ENCODE measurements around the gene EFTUD2. TPM values are rescaled to one million over a fixed set of nuclear protein-coding genes. Genes with fewer than 3 reads are reported as not detected.

The EFTUD2 gene
- total and polyA plus RNA-seq, 2 of the 8 experiments (the other 6 are each of a cell fraction or from before 2014, with no cell fraction given): 118 to 195 TPM

- no peak overlapping the region for H4K8ac ChIP-seq (ENCODE audit: extremely low read depth, insufficient read depth, low read length)
- H4K5ac ChIP-seq (ENCODE audit: insufficient read length, low read depth, low read length): no peak overlapping the region
- no peak overlapping the region for H3K4me2 ChIP-seq (ENCODE audit: insufficient read depth in 1 of 2, low read depth in 2 of 2, low read length in 2 of 2)
- H3K14ac ChIP-seq (ENCODE audit: insufficient read length): no peak overlapping the region
- no peak overlapping the region for H3K9ac ChIP-seq (replicated peaks in 1 of 4; ENCODE audit: extremely low read depth in 1 of 4, low read depth in 3 of 4, low read length in 3 of 4)
- H2AFZ ChIP-seq (ENCODE audit: low read length): no peak overlapping the region
- H3K23ac ChIP-seq (ENCODE audit: insufficient read length): no peak overlapping the region
- peaks cover 0 to 3% (median 3%) of the 10 kb centered on the region in 4 experiments; a peak in 2 of 7 replicates for H3K4me1 ChIP-seq (replicated peaks in 1 of 4; ENCODE audit: control insufficient read depth in 3 of 4, insufficient read depth in 4 of 4, low read length in 3 of 4)
- TF ChIP-seq SP2 (IDR thresholded peaks at IDR 0.05; ENCODE audit: low read length) (no peak), BRCA1 (IDR thresholded peaks at IDR 0.05; ENCODE audit: low read depth, low read length) (no peak), POLR2AphosphoS5 (IDR thresholded peaks at IDR 0.05; ENCODE audit: low read depth, low read length) (no peak), NRF1 (IDR thresholded peaks at IDR 0.05; ENCODE audit: low read depth, low read length) (no peak), CBX5 (IDR thresholded peaks at IDR 0.05; ENCODE audit: low read depth, low read length) (no peak), TAF7 (optimal IDR thresholded peaks at IDR 0.05; ENCODE audit: borderline replicate concordance, low read depth, low read length) (no peak), ATF3 (IDR thresholded peaks at IDR 0.05; ENCODE audit: insufficient read depth, low read depth, low read length) (no peak), RAD21 (IDR thresholded peaks at IDR 0.05 in 1 of 2, conservative IDR thresholded peaks at IDR 0.05 in 1 of 2; ENCODE audit: low read depth in 2 of 2, low read length in 2 of 2) (no peak), KDM5A (IDR thresholded peaks at IDR 0.05; ENCODE audit: low read length) (no peak), BCL11A (IDR thresholded peaks at IDR 0.05; ENCODE audit: low read depth in 2 of 2, low read length in 2 of 2) (no peak), RXRA (IDR thresholded peaks at IDR 0.05; ENCODE audit: insufficient read depth, low read depth, low read length) (no peak), CREB1 (IDR thresholded peaks at IDR 0.05) (no peak), JUN (IDR thresholded peaks at IDR 0.05; ENCODE audit: low read depth, low read length) (no peak)
- H3K27ac ChIP-seq (ENCODE audit: low read depth, low read length): no peak overlapping the region
- H2BK5ac ChIP-seq (ENCODE audit: low read depth, low read length): no peak overlapping the region
- H3K79me1 ChIP-seq (ENCODE audit: low read depth, low read length): 0 out of 2 replicates have a peak, but pooled peaks cover 2% of the 10 kb centered on the region
- no peak overlapping the region for H3K4me3 ChIP-seq (ENCODE audit: extremely low read depth in 1 of 4, insufficient read depth in 2 of 4, low read depth in 3 of 4, low read length in 4 of 4)
- H3K23me2 ChIP-seq (ENCODE audit: low read depth, low read length): peaks cover 4% of the 10 kb centered on the region; the same call in 1 of the 2 replicates
- no peak overlapping the region for H2BK12ac ChIP-seq (ENCODE audit: low read depth, low read length)
- H2BK15ac ChIP-seq (ENCODE audit: low read length): no peak overlapping the region
- DNase-seq (ENCODE audit: low read depth in 1 of 2, low spot score in 2 of 2): no peak
- H2BK20ac ChIP-seq (ENCODE audit: low read length): no peak overlapping the region
- H2AK5ac ChIP-seq (ENCODE audit: low read depth, low read length): no peak overlapping the region
- H3K4ac ChIP-seq (replicated peaks; ENCODE audit: insufficient read length, low read depth, low read length): no peak overlapping the region
- no peak overlapping the region for H3K18ac ChIP-seq (ENCODE audit: extremely low read depth, low read length)
- H2BK120ac ChIP-seq (replicated peaks; ENCODE audit: low read depth, low read length): no peak overlapping the region
- no peaks in the 10 kb centered on the region for H4K20me1 ChIP-seq (replicated peaks in 1 of 2; ENCODE audit: control insufficient read depth in 1 of 2, insufficient read depth in 2 of 2, low read length in 2 of 2)
- ChIA-PET POLR2A (ENCODE audit: partially characterized antibody) (interaction anchor here (3.5 kb wide), 1 partner anchor 10 kb away, joined by 23 read pairs; no protein-coding TSS in a partner anchor), CTCF (ENCODE audit: partially characterized antibody) (interaction anchor here (0.6 to 5.8 kb wide), 7 partner anchors 10 to 490 kb away, joined by 3 to 36 read pairs (median 5); no protein-coding TSS in a partner anchor)
- peaks cover 0 to 27% of the 10 kb centered on the region in 2 experiments; a peak in 3 of 4 replicates for H3K79me2 ChIP-seq (ENCODE audit: control insufficient read depth in 1 of 2, insufficient read depth in 2 of 2, low read length in 2 of 2)
- no peak overlapping the region for H3K56ac ChIP-seq (replicated peaks; ENCODE audit: insufficient read length, low read depth, low read length)
- H3K36me3 ChIP-seq (ENCODE audit: control insufficient read depth in 2 of 4, insufficient read depth in 4 of 4, low read length in 3 of 4): 0 out of 8 replicates have a peak, but pooled peaks cover 0 to under 1% (median 0%) of the 10 kb centered on the region in 4 experiments
- WGBS, 2 experiments (ENCODE audit: extremely low coverage in 1 of 2, insufficient coverage in 1 of 2, insufficient read length in 1 of 2, insufficient replicate concordance in 2 of 2, low coverage in 1 of 2, low lambda C conversion rate in 2 of 2, missing lambda C conversion rate in 1 of 2): 88% methylated on average over 3 of the region's 3 CpGs; no CpG with 5 or more reads in 1 of the 2 experiments
- no peaks in the 10 kb centered on the region; a peak in 1 of 7 replicates for H3K27me3 ChIP-seq (replicated peaks in 1 of 4; ENCODE audit: control insufficient read depth in 3 of 4, extremely low read depth in 1 of 4, insufficient read depth in 3 of 4, low read length in 3 of 4)
- FAIRE-seq: no peak
- no peak overlapping the region for H4K91ac ChIP-seq (replicated peaks; ENCODE audit: insufficient read length, low read length)
- H3K9me3 ChIP-seq (ENCODE audit: insufficient read depth in 2 of 2, low read depth in 1 of 2, low read length in 1 of 2): no peaks in the 10 kb centered on the region
These were observed 1.6 kb upstream of the EFTUD2 start for GRCh38 chr17:44900894-44901293.
